Astrocyte of the hippocampus (primary cell): ENCODE data around the gene NME4.

Experiments
- DNase-seq: peaks from one replicate; pipeline ENCODE4 v3.0.0; 2011; ENCODE audit warnings: low read depth, low spot score

The NME4 gene

DNA sequence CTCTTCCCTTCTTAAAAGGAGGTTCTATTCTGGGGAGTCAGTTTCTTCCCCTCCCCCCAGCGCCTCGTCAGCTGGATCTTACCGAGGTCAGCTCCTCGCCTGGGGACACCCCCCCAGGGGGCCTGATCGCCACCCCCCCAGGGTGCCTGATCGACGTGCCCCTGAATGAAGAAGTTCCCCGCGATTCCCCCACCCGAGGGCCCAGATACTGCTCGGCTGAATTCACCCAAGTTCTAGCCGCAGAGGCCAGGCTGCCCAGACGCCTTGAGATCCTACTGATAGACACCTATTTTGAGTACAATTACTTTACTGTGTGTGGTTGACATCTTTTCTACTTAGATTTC is 29.9 kb downstream of the NME4 start:
- DNase-seq, result no peak

DNA sequence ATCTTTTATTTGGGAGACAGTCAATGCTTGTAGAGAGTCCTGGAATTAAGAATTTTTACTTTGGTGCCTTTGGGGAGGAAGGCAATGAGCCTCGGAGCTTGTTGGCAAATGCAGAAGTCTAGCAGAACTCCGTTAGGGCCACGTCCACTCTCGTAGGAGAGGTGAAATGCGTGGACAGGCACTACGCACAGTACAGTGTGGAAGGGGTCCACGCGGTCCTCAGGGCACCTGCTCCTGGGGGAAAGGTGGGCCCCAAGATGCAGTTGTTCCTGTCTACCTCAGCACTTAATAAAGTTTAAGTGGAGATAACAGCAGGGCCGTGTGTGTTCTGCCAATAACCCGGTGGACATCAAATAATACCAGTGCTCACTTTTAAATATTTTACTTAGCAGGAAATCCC is 30.3 kb downstream of the NME4 start:
- DNase-seq, result no peak

DNA sequence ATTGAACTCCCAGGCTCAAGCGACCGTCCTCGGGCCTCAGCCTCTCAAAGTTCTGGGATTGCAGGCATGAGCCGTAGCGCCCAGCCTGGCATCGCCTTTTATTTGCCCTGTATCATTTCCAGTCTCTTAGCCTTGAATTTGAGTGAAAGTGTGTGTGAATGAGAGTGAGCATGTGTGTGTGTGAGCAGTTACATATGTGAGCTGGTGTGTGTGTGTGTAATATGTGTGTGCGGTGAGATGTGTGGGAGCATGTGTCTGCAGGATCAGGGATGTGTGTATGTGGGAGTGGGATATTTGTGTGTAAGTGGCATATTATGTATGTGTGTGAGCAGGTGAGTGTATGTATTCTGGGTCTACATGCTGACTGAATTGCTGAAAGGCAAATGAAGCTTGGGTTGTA is 33.9 kb downstream of the NME4 start:
- DNase-seq, result no peak

DNA sequence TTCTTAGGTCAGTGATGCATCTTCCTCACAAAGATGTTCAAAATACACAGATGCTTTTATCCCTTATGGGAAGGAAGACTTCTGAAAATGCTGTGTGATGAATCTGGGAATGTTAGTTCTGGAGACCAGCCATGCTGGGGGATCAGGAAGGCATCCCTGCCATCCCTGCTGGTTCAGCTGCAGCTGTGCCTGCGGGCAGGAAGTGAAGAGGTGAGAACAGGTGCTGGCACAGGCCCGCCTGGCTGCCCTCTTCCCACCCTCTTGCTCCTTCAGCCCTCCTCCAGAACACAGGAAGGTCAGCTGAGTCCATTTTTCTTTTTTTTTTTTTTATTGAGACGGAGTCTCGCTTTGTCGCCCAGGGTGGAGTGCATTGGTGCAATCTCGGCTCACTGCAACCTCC is 43.6 kb downstream of the NME4 start:
- no peak for DNase-seq

DNA sequence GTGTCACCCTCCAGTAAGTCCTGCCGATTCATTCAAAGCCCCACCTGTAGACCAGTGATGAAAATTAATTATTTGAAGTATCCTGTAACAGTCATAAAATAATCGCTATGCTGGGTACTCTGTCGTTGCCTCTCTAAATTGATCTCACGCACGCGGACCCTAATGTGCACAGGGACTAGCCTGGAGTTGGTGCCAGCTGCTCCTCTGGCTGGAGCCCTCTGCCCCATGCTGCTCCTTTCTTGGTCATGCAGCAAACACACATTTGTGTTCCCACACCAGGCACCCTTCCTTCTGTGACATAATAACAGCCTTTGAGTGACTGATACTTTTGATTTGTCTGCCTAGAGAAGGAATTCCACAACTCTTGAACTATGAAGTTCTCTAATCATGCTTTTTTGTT is 44.4 kb downstream of the NME4 start:
- no peak for DNase-seq

DNA sequence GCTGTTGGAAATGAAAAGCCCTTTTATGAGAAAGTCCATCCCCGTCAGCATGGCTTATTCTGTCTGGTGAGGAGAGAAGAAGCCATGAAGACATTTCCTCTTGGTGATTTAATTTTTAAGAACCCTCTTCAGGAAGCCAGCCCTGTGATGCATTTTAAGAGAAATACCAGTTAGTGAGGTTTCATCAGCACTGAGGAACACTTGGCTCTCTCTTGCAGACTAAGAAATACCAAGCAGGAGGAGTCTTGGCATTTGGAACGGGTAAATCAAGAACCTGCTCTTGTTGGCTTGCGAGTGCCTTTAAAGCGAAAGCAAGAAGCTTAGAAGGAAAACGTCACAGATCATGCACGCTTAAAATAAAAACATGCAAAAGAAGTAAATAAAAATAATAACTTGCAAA is 46.0 kb downstream of the NME4 start:
- no peak for DNase-seq

DNA sequence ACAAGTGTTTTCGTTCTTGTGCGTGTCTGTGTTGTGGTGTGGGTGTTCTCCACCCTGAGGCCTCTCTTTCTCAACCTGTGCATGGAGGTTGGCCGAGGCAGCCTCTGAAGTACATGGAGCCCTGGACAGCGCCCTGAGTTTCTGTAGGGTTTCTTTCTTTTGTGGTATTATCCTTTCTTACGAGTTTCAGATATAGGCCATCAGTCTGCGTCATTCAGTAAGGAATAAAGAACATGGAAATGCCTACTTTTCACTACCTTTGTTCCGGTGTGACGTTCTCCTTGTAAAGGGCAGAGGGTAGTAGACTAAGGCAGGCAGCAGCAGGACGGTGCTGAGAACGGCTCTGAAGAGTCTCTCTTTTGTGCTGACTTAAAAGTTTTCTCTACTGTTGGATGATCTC is 47.0 kb downstream of the NME4 start:
- DNase-seq, result no peak

DNA sequence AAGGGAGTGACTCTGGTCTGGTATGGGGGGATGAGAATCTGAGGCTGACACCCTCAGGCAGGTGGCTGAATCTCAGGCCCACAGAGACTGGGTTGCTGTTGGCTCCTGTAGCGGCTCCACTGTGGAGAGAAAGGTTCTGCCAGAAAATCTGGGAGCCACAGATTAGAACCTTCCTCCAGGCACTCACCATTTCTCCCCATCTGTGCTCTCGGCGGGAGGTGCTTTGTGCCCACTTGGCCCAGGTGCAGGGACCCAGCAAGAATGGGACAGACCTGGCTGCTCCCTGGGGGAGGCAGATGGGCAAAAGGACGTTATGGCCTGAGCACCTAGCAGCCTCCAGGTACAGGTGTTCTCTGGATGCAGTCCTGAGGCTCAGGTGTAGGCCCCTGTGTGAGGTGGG is 48.6 kb downstream of the NME4 start:
- DNase-seq, result no peak
